Kidney (tissue), 14 donors: ENCODE data around the gene IL4R. TPM values are rescaled to one million over a fixed set of nuclear protein-coding genes. Genes with fewer than 3 reads are reported as not detected.

Experiments
- DNase-seq, 5 donors: peaks; one replicate each; pipeline ENCODE4 v3.0.0-alpha.2; 2013 to 2020
- FAIRE-seq: peaks from 2 replicates; lab custom pipeline; 2012; peaks lifted over from hg19 to GRCh38; lab: Jason Lieb, UNC
- H3K27ac ChIP-seq, 2 donors: one replicate each; pipeline ENCODE4 v1.7.0; 2013; ENCODE audit warnings: low read depth in 2 of 2, low read length in 2 of 2, inconsistent platforms in 1 of 2
- H3K27me3 ChIP-seq: one replicate; pipeline ENCODE4 v1.7.1; 2013; ENCODE audit warnings: low read length, inconsistent platforms; ENCODE audit not compliant: control insufficient read depth, insufficient read depth
- H3K36me3 ChIP-seq, 3 donors: one replicate each; pipeline versions ENCODE4 v1.7.0 to v1.7.1; 2013; ENCODE audit warnings: low read length in 3 of 3, control low read depth in 1 of 3, inconsistent platforms in 1 of 3; ENCODE audit not compliant: insufficient read depth in 3 of 3, control insufficient read depth in 2 of 3
- H3K4me1 ChIP-seq, 3 donors: one replicate each; pipeline versions ENCODE4 v1.7.0 to v1.7.1; 2013; ENCODE audit warnings: low read length in 3 of 3, inconsistent platforms in 1 of 3, low read depth in 1 of 3; ENCODE audit not compliant: control insufficient read depth in 2 of 3, insufficient read depth in 2 of 3
- H3K4me3 ChIP-seq, 3 donors: one replicate each; pipeline versions ENCODE4 v1.7.0 to v1.8.1; 2013; ENCODE audit warnings: low read length in 3 of 3, control low read depth in 1 of 3, inconsistent platforms in 1 of 3
- H3K9ac ChIP-seq, 3 donors: one replicate each; pipeline versions ENCODE4 v1.7.0 to v1.7.1; 2013; ENCODE audit warnings: low read length in 3 of 3, control low read depth in 1 of 3, inconsistent platforms in 1 of 3
- H3K9me3 ChIP-seq, 3 donors: one replicate each; pipeline versions ENCODE4 v1.7.0 to v1.7.1; 2013; ENCODE audit warnings: low read length in 3 of 3, control low read depth in 1 of 3, inconsistent platforms in 1 of 3; ENCODE audit not compliant: control insufficient read depth in 2 of 3, insufficient read depth in 1 of 3
- intact Hi-C: fragments of 100-400 bp; cut with DNase I; formaldehyde crosslinking; loops from one replicate; pipeline ENCODE4 v1.11.1; 2022
- polyA plus RNA-seq: library from polyadenylated mRNA; stranded (reverse); fragments of 350-450 nt; fragmentation: Illumina TruSeq; extraction: RNeasy Lipid Tissue Mini Kit (QIAGEN cat#74804); gene quantifications from one replicate; pipeline ENCODE4 v1.2.3, GENCODE V29; 2014; ENCODE audit warnings: low read depth, low replicate concordance; ENCODE audit not compliant: insufficient read depth
- total RNA-seq: library from RNA; stranded (reverse); fragmentation: NEBNext Ultra II Directional; extraction: Animal tissue kit (Norgen Biotek cat#: 25700); gene quantifications from one replicate; pipeline ENCODE4 v1.2.1, GENCODE V29; 2021
- TF ChIP-seq, protein P1 (sequence below): IDR thresholded peaks from 3 replicates; pipeline ENCODE4 v1.5.1; 2012; ENCODE audit warnings: mild to moderate bottlenecking, moderate library complexity, borderline replicate concordance; ENCODE audit not compliant: insufficient read depth; ENCODE audit errors: extremely low read depth
- donor health status: control.
- donor health status: control.
- donor health status: control.
- donor health status: control.
- donor health status: control.
- donor health status: DM: yes; HTN: yes; CAD: no.
- donor health status: Normal renal cell carcinoma (clear cell type).

Gene IL4R
- total and polyA plus RNA-seq, 2 donors from 2014 or later: 13.8 to 115 TPM

DNA sequence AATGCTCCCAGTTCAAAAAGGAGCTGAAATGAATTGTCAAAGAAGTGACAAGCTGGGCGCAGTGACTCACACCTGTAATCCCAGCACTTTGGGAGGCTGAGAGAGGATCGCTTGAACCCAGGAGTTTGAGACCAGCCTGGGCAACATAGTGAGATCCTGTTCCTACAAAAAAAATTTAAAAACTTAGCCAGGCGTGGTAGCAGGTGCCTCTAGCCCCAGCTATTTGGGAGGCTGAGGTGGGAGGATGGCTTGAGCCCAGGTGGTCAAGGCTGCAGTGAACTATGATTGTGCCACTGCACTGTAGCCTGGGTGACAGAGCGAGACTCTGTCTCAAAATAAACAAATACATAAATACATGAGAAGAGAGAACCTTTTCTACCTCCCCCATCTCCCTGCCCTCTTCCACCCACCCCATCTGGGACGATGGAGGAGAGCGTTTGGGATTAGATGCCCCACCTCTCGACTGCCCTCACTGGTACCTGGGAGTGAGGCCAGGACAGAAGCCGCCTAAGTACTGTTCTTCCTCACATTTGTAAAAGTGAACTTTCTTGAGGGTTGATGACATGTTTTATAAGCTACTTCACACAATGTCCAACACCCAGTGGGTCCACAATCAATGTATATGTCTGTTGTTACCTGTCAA is 2.4 kb downstream of the IL4R start:
- H3K36me3 ChIP-seq: no peaks in the 10 kb centered on the region
- H3K27me3 ChIP-seq: no peaks in the 10 kb centered on the region
- intact Hi-C loops: no loop called here
- H3K27ac ChIP-seq: peak overlapping the region; percentile 24 to 96
- TF ChIP-seq, protein P1, sequence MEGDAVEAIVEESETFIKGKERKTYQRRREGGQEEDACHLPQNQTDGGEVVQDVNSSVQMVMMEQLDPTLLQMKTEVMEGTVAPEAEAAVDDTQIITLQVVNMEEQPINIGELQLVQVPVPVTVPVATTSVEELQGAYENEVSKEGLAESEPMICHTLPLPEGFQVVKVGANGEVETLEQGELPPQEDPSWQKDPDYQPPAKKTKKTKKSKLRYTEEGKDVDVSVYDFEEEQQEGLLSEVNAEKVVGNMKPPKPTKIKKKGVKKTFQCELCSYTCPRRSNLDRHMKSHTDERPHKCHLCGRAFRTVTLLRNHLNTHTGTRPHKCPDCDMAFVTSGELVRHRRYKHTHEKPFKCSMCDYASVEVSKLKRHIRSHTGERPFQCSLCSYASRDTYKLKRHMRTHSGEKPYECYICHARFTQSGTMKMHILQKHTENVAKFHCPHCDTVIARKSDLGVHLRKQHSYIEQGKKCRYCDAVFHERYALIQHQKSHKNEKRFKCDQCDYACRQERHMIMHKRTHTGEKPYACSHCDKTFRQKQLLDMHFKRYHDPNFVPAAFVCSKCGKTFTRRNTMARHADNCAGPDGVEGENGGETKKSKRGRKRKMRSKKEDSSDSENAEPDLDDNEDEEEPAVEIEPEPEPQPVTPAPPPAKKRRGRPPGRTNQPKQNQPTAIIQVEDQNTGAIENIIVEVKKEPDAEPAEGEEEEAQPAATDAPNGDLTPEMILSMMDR: no peak
- H3K9ac ChIP-seq: no peak overlapping the region
- DNase-seq: peak in 1 of 5 donors; percentile 31
- peak overlapping the region in 1 of 3 donors; percentile 42 for H3K4me3 ChIP-seq
- no peak for FAIRE-seq
- no peaks in the 10 kb centered on the region for H3K9me3 ChIP-seq
- H3K4me1 ChIP-seq: peaks cover 0 to 17% (median 0%) of the 10 kb centered on the region in 3 donors

GRCh38 chr16:27317320-27317719 is 3.5 kb downstream of the IL4R start:
- Histone ChIP-seq H3K4me3 (peak overlapping the region in 1 of 3 donors; percentile 12), H3K9me3 (no peaks in the 10 kb centered on the region), H3K27ac (peak overlapping the region; percentile 18 to 78), H3K4me1 (peaks cover 0 to 17% (median 0%) of the 10 kb centered on the region in 3 donors), H3K27me3 (no peaks in the 10 kb centered on the region), H3K36me3 (no peaks in the 10 kb centered on the region), H3K9ac (no peak overlapping the region)
- intact Hi-C loops: no loop called here
- TF ChIP-seq, protein P1: no peak
- FAIRE-seq: no peak
- DNase-seq: peak in 2 of 5 donors; percentile 18 to 53

DNA sequence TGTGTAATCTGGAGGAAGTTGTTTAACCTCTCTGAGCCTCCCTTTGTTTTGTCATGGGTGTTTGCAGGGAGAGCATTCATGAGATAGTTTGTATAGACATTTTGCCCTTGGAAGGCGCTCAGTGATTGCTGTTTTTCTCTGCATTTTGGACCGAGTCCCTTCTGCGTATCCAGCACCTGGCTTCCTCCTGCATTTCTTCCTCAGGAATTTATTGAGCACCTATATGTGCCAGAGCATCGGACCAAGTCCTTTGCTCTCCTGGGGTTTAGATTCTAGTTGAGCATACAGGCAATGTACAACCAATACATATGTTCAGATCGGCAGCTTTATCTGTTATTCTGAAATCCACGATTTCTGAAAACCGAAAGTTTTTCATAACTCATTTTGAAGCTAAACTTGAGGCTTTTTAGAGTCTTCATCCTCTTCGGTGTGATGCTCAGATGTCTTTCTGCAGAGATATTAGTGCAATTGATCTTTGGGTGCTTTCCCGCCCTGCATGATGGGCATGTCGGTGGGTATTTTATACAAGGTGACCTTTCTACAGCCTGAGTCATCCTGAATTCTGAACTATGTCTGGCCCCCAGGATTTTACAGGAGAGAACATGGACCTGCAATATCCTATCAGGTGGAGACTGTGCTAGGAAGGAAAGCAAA is 4.1 kb downstream of the IL4R start:
- intact Hi-C loops: no loop called here

More for the DNA sequence above, 4.1 kb downstream of the IL4R start:
- Histone ChIP-seq H3K4me1 (peaks cover 0 to 17% (median 0%) of the 10 kb centered on the region in 3 donors), H3K27me3 (no peaks in the 10 kb centered on the region), H3K4me3 (no peak overlapping the region), H3K9ac (no peak overlapping the region), H3K36me3 (no peaks in the 10 kb centered on the region), H3K27ac (peak overlapping the region in 1 of 2 donors; percentile 58), H3K9me3 (no peaks in the 10 kb centered on the region)
- TF ChIP-seq, protein P1: no peak
- FAIRE-seq (no peak), DNase-seq (no peak)
